K562 treated with DMSO at 1 percent for 4 hours (cell line): ENCODE data around the gene PKN2. TPM values are rescaled to one million over a fixed set of nuclear protein-coding genes. Genes with fewer than 3 reads are reported as not detected.

Experiments
- total RNA-seq: library from RNA; unstranded; fragments of 300-600 nt; gene quantifications from 2 replicates; pipeline ENCODE4 v1.2.3, GENCODE V29; 2022; ENCODE audit not compliant: insufficient read depth

Gene PKN2
- total RNA-seq: 7.3 and 10.3 TPM in 2 replicates

DNA sequence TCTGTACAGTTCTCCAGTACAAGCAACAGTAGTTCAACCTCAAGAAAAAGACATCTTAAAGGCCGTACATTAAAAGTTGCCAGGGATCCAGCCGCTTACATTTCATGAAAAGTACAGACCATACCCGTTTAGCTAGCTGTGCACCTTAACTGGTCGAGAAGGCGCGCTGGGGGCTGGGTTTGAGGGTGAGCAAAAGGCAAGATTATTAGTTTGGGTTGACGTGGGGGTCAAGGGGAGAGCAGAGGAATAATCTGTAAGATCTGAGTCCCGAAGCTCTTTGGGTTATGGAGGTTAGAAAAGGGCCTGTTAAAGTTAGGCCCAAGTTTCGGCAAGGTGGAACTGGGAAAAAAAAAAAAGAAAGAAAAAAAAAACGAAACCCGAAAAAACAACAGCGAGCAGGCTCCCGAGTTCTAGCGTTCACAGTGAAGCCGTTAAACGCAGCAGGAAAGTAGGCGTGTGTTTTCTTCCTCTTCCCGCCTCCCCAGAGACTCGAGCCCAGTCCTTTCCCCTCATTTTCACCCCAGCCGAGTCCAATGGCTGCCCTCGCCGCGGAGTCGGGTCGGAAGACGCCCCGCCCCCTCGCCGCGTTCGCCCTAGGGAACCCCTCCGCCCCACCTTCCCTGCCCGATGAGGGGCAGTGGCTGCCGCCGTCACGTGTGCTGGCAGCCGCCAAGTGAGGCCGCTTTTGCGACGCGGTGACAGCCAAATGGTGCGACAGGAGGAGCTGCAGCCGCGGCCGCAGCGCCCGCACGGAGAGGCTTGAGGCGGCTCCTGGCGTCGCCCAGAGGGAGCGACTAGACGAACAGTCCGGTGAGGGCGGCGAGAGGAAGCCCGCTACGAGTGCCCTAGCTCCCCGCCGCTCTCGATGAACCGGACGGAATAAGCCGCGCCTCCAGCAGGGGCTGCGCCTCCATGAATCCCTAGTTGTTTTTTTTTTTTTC, at the start of gene PKN2:
Gene PKN2 (plus strand): TSS at position 733 of the 941 bp plus-strand sequence. CDS start 308 bp downstream, outside the sequence.

Other genes starting within 250 kb of the PKN2 start
- 32.3 and 42.9 TPM in 2 replicates for gene GTF2B, start 207.3 kb downstream of the PKN2 start, total RNA-seq